Muscle of back (tissue), 11 donors: Measurements from ENCODE around the gene MPZL1. TPM values are rescaled to one million over a fixed set of nuclear protein-coding genes. Genes with fewer than 3 reads are reported as not detected.

Source experiments
- DNase-seq, 3 donors: peaks; one replicate each; pipeline versions ENCODE4 v3.0.0 to v3.0.0-alpha.2; 2013
- polyA plus RNA-seq, 10 donors: library from polyadenylated mRNA; unstranded; fragments of 120-200 nt; gene quantifications; one replicate each; pipeline ENCODE4 v1.2.1, GENCODE V29; 2013; ENCODE audit not compliant: insufficient read length in 10 of 10

MPZL1 gene
- polyA plus RNA-seq, 10 donors, result 78.1 to 110 (median 86.4) TPM

GRCh38 chr1:167747988-167748387 lies 26.2 kb downstream of the MPZL1 start:
- DNase-seq, result no peak

GRCh38 chr1:167748906-167749305 lies 27.1 kb downstream of the MPZL1 start:
- peak in 1 of 3 donors; percentile 17 for DNase-seq

- DNase-seq, result no peak
Measured at GRCh38 chr1:167749741-167750140, 28.0 kb downstream of the MPZL1 start.

GRCh38 chr1:167750641-167751040 lies 28.9 kb downstream of the MPZL1 start:
- DNase-seq, result no peak

- peak; percentile 37 to 59 (median 57) for DNase-seq
Measured at GRCh38 chr1:167751676-167752075, 29.9 kb downstream of the MPZL1 start.

GRCh38 chr1:167752219-167752985 lies 30.6 kb downstream of the MPZL1 start:
- no peak for DNase-seq

- peak in 1 of 3 donors; percentile 8 for DNase-seq
Measured at GRCh38 chr1:167755654-167756053, 33.9 kb downstream of the MPZL1 start.

- DNase-seq, result no peak
Measured at GRCh38 chr1:167756730-167757405, 35.1 kb downstream of the MPZL1 start.

- DNase-seq, result no peak
Measured at GRCh38 chr1:167757433-167758309, 35.9 kb downstream of the MPZL1 start.

GRCh38 chr1:167761400-167761799 lies 39.6 kb downstream of the MPZL1 start:
- DNase-seq, result no peak

- DNase-seq, result no peak
Measured at GRCh38 chr1:167762061-167762746, 40.4 kb downstream of the MPZL1 start.

GRCh38 chr1:167763525-167764220 lies 41.9 kb downstream of the MPZL1 start:
- no peak for DNase-seq

GRCh38 chr1:167764458-167765330 lies 42.9 kb downstream of the MPZL1 start:
- no peak for DNase-seq

GRCh38 chr1:167765496-167765895 lies 43.7 kb downstream of the MPZL1 start:
- no peak for DNase-seq

GRCh38 chr1:167766538-167766937 lies 44.8 kb downstream of the MPZL1 start:
- DNase-seq, result no peak

- DNase-seq, result no peak
Measured at GRCh38 chr1:167767761-167768160, 46.0 kb downstream of the MPZL1 start.

GRCh38 chr1:167770127-167770526 lies 48.3 kb downstream of the MPZL1 start:
- no peak for DNase-seq

- DNase-seq, result no peak
Measured at GRCh38 chr1:167772436-167772835, 50.7 kb downstream of the MPZL1 start.

GRCh38 chr1:167773516-167773915 lies 51.7 kb downstream of the MPZL1 start:
- DNase-seq, result no peak

GRCh38 chr1:167774710-167775109 lies 52.9 kb downstream of the MPZL1 start:
- no peak for DNase-seq
